GM21825 (cell line): ENCODE results near the gene CCR4.
"Not testable (repeated sequence)": the region's sequence is repeated elsewhere in the genome, so short reads cannot be mapped to it uniquely, and the experiment has no call there.

Experiments
- ATAC-seq: cut with Tn5 transposase; IDR thresholded peaks from one replicate; pipeline ENCODE4 v1.9.1; 2021; ENCODE audit warnings: mild to moderate bottlenecking, moderate library complexity; ENCODE audit not compliant: unreplicated experiment

The CCR4 gene

DNA sequence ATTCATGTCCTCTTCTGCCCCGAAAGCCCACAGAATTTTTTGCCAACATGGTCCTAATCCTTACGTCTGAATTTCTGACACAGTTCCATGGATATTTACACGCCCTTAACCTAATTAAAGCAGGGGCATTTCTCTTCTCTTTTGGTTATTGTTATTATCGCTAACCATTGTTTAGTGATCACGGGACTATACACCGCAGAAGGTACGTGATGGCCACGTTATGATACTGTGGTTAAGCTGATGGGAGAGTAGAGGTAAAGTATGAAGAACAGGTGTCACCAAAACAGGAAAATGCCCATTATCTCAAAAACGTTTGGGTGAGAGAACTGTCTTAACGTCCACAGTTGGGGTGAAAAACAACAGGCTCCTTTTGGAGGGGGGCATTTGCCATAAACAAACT is 26.4 kb downstream of the CCR4 start:
- ATAC-seq = no peak

DNA sequence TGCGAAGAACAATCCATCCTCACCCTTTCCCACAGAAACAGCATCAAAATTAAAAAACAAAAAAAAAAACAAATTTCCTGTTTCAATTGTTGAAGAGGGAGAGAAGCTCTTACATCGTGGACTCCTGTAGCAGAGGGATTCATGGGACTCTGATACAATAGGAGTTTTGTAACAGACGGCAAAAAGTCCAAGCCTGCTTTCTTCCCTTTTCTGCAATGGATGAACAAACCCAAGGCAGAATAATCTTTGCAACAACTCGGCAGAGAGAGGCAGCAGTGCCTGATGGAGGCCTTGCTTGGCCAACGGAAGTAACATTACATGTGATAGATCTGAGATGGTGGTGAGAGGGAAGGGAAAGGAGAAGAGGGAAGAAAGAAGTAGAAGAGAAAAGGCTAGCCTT is 26.9 kb downstream of the CCR4 start:
- ATAC-seq = no peak

DNA sequence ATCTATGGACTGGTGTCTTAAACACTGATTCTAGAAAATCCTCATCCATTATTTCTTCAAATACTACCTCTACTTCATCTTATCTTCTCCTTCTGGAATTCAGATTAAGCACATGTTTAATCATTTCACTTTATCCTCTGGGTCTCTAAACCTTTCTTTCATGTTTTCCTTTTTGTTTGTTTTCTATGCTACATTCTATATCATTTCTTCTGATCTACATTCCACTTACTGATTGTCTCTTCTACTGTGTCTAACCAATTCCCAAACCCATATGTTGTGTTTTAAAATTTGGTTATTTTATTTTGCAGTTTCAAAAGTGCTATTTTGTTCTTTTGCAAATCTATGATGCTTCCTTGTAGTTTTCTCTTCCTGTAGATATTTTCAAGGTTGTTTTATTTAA is 31.7 kb downstream of the CCR4 start:
- ATAC-seq = no peak

DNA sequence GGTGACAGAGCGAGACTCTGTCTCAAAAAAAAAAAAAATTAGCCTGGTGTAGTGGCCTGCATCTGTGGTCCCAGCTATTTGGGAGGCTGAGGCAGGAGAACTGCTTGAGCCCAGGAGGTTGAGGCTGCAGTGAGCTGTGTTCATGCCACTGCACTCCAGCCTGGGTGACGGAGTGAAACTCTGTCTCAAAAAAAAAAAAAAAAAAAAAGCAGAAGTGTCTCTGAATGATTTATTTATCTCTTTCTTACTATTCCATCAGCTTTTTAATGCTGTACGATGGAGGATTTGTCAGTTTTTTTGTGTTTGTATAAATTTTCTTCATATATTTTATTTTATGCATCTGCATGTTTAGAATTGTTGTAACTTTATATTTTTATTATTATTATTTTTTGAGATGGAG is 33.5 kb downstream of the CCR4 start:
- not testable (repeated sequence) for ATAC-seq

DNA sequence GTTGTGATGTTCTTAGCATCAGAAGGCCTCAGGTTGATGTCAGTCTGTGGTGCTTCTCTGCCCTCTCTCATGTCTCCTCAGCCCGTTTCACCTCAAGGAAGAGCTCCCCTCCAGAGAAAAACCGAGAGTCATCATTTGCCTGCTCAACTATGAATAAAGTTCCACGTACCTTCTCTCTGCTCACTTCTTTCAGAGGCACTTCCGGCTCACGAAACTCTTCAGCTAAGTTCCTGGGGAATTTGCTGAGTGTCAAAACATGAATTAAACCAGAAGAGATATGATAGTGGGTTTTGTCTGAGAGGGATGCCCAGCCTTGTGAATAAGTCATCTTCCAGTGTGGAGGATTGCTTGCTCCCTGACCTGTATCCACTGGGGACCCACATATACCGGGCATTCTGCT is 37.7 kb downstream of the CCR4 start:
- no peak for ATAC-seq

DNA sequence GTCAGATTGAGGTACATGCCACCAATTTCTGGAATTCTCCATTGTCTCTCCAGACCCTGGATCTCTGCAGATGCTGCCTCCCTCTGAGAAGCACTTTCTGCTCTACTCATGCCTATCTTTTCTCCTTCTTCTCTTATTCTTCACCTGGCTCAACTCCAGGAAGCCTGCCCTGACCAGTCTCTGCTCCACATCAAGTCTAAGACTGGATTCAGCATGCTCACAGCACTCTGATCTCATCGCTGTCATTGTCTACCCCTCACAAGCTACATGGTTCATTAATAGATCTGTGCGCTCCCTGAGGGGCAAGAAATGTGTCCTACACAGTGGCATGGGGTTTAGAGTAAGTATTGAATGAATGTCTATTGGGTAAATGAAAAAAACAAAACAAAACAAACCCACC is 38.7 kb downstream of the CCR4 start:
- ATAC-seq = no peak

DNA sequence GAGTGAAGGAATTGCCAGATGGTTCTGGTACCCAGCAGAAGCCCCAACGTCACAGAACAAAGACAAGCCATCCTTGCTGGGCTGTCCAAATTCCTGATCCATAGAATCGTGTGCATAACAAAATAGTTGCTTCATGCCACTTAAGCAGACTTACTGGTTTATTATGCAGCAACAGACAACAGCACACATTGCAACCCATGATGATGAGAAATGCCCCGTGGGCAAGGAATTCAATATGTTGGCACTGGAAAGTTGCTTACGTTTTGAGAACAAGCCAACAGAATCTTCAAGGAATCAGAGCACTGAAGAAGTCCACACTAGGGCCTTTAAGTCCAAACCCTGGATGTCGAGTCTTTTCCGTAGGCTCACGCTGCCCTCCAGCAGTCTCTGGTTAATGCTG is 40.3 kb downstream of the CCR4 start:
- ATAC-seq = no peak

DNA sequence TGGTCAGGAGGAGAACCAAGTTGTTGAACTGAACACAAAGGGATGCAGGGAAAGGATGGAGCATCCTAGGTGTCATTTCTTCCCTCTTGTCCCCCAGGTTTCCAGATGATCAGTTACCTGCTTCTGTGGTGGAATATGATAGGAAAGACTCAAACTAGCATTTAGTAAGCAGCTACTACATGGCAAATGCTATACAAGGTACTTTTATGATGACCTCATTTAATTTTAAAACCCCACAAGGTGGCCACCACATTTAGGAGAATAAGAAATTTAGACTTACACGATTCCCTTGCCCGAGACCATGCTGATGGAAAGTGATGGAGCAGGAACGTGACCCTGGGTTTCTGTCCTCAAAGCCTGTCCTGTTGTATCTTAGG is 40.9 kb downstream of the CCR4 start:
- ATAC-seq = peak; percentile 10

DNA sequence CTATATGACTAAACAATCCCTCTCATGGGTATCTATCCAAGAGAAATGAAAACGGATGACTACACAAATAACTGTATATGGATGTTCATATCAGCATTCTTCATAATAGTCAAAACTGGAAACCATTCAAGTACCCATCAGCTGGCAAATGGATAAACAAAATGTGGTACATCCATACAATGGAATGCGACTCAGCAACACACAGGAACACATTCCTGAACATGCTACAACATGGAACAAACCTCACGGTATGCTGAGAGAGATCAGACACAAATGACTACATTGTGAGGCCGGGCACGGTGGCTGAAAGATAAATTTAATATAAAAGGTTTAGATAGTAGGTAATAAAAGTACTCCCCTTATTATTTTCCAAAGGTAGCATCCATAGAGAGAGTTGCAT is 42.6 kb downstream of the CCR4 start:
- no peak for ATAC-seq

DNA sequence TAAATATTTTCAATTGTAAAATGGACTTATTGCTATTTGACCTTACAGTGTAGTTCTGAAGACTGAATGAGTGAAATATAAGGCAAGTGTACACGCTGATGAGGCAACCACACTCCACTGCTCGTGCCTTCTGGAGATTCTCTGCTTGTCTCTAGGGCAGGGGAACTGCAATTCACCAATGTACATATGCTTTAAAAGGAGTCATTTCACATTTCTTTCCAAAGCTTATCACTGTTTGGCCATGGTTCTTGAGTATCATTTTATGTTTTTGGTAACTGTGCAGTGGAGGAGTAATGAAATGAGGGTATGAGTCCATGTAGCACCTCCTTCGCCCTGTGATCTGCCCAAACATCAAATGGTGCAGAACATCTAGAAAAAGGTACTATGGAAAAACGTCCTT is 43.7 kb downstream of the CCR4 start:
- no peak for ATAC-seq

DNA sequence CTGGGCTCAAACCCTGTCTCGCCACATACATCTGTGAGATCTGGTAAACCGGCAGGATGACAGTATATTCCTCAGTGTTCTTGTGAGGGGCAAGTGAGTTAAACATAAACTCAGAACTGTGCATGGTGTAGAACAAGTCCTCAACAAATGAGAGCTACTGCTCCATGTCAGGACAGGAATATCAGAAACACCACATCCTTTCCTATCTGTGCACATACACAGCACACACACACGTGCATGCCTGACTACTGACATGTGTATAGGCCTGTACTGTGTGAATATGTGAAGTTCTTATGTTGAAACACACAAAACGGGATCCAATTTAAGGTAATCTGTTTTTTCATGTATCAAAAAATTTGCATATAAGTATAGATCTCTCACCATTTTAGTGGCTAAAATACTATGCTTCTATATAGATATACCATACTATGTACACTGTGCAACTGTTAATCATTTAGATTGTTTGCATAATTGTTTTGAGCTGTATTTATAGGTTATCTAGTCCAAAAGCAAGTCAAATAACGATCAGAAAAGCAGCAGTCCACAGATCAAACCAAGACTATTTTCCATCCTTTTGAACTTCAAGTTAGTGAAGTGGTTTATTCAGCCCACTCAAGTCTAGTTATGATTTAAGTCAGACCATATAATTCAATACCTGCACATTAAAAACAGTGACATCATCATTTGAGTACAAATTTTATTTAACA is 44.8 kb downstream of the CCR4 start:
- ATAC-seq = no peak

DNA sequence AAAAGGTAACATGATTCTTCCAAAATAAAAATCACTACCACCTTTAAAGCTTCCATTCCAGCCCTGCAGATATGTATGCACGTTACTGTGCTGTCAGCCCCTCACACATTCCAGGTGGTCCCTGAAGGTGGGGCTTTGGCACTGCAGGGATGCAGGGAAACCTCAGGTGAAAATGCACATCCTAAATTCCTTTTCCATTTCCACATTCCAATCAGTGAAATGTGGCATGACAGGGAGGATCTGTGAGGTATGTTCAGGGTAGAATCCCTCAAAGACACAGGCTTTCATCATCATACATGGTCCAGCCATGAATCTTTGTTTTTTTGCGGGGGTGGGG is 45.3 kb downstream of the CCR4 start:
- ATAC-seq = no peak

DNA sequence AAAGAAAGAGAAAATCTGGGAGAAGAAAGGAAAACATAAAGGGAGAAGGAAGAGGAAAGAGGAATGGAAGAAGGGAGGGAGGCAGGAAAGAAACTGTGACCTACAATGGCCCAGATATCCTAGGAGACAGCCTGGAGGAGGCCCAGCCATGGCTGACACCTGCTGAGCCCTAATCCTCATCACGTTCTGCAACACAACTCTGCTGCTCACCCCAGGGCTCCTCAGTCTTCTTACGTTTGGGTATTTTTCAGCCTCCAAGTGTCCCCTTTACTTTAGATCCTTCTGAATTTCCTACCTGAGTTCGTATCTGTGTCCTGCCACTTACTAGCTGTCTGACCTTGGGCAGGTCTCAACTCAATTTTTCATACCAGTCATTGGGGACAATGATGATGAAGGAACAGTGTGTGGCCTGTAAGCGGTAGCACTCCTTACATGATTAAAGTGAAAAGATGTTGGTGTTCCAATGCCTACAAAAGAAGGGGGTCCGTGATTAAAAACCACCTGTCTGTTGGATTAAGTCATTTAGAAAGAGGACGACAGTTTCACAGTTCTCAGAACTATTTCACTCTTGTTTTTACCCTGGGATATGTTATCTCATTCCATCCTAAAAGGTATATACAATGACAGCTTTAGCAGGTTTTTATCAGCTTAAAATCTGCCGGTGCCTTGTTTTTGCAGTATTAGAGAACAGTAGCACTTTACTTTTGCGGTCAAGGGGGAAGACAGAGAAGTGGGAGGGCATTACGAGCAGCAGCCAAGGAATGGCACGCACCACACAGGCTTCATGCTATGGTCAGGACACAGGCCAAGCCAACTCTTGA is 47.4 kb downstream of the CCR4 start:
- no peak for ATAC-seq

DNA sequence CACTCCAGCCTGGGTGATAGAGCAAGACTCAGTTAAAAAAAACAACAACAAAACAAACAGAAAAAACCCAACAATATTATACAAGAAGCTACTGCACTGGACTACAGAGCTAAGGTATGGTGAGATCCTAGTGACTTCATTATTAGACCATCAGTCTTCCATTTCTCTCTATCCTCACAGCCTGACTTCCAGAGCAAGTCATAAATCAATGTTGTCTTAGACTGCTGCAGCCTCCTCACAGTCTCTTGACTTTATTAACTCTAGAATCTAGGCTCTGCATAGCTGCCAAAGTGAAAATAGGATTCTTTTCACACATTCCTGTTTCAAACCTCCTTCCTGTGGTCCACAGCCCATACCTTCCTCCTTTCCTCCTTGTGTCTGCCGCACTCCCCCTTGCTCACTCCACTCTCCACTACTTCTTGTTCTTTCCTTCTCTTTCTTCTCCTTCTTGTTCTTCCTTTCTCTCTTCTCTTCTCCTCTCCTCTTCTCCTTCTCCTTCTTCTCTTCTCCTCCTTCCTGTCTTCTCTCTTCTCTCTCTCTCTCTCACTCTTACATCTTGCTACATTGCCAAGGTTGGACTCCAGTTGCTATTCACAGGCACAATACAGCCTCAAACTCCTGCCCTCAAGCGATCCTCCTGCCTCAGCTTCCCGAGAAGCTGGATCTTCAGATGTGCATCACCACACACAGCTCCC is 49.4 kb downstream of the CCR4 start:
- no peak for ATAC-seq

DNA sequence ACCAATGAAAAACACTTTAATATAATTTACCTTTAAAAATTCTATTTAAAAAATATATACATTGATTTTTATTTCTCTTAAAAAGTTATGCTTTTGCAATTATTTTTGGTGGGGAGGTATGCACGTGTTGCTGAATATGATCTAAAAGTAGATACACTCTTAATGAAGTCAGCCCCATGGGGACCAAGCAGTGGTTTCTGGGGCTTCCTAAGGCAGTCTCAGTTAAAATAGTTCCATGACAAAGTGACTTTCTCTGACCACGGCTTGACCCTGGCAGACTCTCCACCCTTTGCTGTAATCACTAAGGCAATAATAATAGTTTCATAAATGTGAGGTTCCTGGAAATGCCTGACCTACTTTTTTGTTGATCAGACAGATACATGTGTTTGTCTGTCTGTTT is 50.4 kb downstream of the CCR4 start:
- ATAC-seq = no peak

DNA sequence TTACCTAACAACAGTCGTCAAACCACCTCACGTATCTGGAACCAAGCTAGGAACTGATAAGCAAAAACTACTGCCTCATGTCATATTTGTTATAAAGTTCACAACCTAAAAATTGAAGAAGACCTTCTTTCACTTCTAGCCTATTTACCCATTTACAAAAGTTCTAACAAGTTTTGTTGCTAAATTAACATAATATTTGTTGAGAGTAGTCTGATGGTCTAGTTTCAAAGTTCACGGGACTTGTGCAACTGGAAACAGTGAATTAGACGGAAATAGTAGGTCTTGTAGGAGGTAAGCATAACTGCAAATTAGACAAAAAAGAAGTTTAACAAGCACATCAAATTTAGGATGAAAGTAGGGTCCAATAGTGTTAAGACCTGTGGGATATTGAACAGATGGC is 51.9 kb downstream of the CCR4 start:
- ATAC-seq = no peak

DNA sequence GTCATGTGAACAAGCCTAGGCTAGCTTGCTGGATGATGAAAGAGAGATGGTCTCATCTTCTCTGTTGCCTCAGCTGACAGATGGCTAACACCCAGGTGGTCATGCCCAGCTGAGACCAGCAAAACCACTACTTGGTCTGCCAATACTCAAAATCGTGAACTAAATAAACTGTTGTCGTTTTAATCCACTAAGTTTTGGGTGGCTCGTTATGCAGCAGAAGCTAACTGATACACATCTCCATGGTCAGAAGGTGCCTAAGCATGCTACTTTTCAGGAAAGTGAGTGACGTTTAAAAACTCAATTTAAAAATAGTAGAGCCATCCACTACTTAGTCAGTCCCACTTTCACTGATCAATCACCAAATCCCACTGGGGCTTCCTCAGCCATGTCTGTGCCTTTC is 52.8 kb downstream of the CCR4 start:
- ATAC-seq = no peak

DNA sequence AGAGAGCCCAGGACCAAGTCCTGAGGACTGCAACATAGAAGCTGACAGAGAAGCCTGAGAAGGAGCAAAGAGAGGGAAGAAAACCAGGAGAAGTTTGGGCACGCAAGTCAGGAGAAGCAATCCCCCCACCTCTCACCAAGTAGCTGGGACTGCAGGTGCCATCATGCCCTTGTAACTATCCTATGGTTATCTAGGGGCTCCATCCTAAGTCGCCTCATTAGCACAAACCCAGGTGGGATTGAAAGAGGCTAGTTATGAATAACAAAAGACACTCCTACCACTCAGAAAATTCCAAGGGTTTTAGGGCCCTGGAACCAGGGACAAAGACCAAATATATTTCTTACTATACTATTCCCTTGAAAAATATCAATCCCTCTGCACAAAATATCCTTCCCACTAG is 53.5 kb downstream of the CCR4 start:
- ATAC-seq = no peak
